K562 (cell line): ENCODE measurements around the gene AKT1.

ENCODE experiments used
- CAMTA2 ChIP-seq: fragments of 250-450 bp; sonication (Bioruptor Pico); conservative IDR thresholded peaks from 2 replicates; pipeline ENCODE4 v1.5.1; 2022
- CBFA2T3 ChIP-seq: fragments of 450-650 bp; IDR thresholded peaks from 2 replicates; pipeline ENCODE4 v1.6.1; 2017
- CCAR2 ChIP-seq: fragments of 200-400 bp; formaldehyde crosslinking; IDR thresholded peaks from 2 replicates; pipeline ENCODE4 v1.6.1; 2017; ENCODE audit warnings: mild to moderate bottlenecking, low read depth, low read length
- CTCF ChIP-seq, 3 experiments: IDR thresholded peaks in 2 of 3; conservative IDR thresholded peaks in 1 of 3; 2 replicates each; pipeline ENCODE4 v1.5.1; 2011 to 2012; ENCODE audit warnings: low read length in 3 of 3, mild to moderate bottlenecking in 3 of 3, control low read depth in 2 of 3, improper control_type of control experiment in 1 of 3, inconsistent platforms in 1 of 3, low read depth in 1 of 3, mixed read lengths in 1 of 3, moderate library complexity in 1 of 3; ENCODE audit not compliant: insufficient read depth in 2 of 3
- ELK3 ChIP-seq: fragments of 450-650 bp; formaldehyde crosslinking; IDR thresholded peaks from 2 replicates; pipeline ENCODE4 v1.4.0; 2020; ENCODE audit warnings: mild to moderate bottlenecking
- JUN ChIP-seq, 2 experiments: sonication (generic) in 1 of 2; formaldehyde crosslinking in 1 of 2; IDR thresholded peaks; 2 replicates each; pipeline versions ENCODE4 v1.6.1 to v1.8.0; 2012 to 2022; ENCODE audit warnings: borderline replicate concordance in 2 of 2, mild to moderate bottlenecking in 2 of 2, improper control_type of control experiment in 1 of 2, low read depth in 1 of 2, low read length in 1 of 2, missing genetic modification reagents in 1 of 2
- JUND ChIP-seq, 2 experiments: IDR thresholded peaks; 2 replicates in 1 of 2; 3 replicates in 1 of 2; pipeline ENCODE4 v1.6.1; 2011; ENCODE audit warnings: borderline replicate concordance in 2 of 2, low read depth in 2 of 2, low read length in 2 of 2, improper control_type of control experiment in 1 of 2, missing biosample characterization in 1 of 2, missing genetic modification characterization in 1 of 2, missing genetic modification reagents in 1 of 2
- POLR2A ChIP-seq: fragments of 450-650 bp; conservative IDR thresholded peaks from 2 replicates; pipeline ENCODE4 v1.6.1; 2016
- SMARCE1 ChIP-seq: fragments of 450-650 bp; IDR thresholded peaks from 2 replicates; pipeline ENCODE4 v1.7.1; 2016; ENCODE audit warnings: mild to moderate bottlenecking
- ZNF140 ChIP-seq: fragments of 250-450 bp; sonication (Bioruptor Pico); IDR thresholded peaks from 2 replicates; pipeline ENCODE4 v1.8.0; 2021; ENCODE audit warnings: moderate library complexity, mild to moderate bottlenecking, inconsistent platforms
- ZNF197 ChIP-seq: fragments of 200-800 bp; sonication (Bioruptor generic); IDR thresholded peaks from 2 replicates; pipeline ENCODE4 v1.6.1; 2016; ENCODE audit warnings: low read depth, missing genetic modification characterization, missing compliant biosample characterization

GRCh38 chr14:104821229-104821945 lies 25.8 kb upstream of the AKT1 start:
- no peak for TF ChIP-seq ZNF197 (CRISPR knock-in tag)
- TF ChIP-seq JUND (IDR thresholded peaks at IDR 0.05; ENCODE audit: borderline replicate concordance, low read depth, low read length): no peak
- no peak for TF ChIP-seq JUND (tag; IDR thresholded peaks at IDR 0.05; ENCODE audit: borderline replicate concordance, low read depth, low read length)
- TF ChIP-seq CCAR2: no peak
- TF ChIP-seq CTCF (IDR thresholded peaks at IDR 0.05 in 2 of 3, conservative IDR thresholded peaks at IDR 0.05 in 1 of 3; ENCODE audit: insufficient read depth in 2 of 3, low read depth in 1 of 3, low read length in 3 of 3): no peak
- TF ChIP-seq CAMTA2 (CRISPR knock-in tag): no peak
- TF ChIP-seq SMARCE1: no peak
- TF ChIP-seq ELK3 (CRISPR knock-in tag): no peak
- TF ChIP-seq CBFA2T3: no peak
- no peak for TF ChIP-seq ZNF140 (CRISPR knock-in tag)
- no peak for TF ChIP-seq POLR2A
- TF ChIP-seq JUN (IDR thresholded peaks at IDR 0.05; ENCODE audit: borderline replicate concordance, low read depth, low read length): no peak
- TF ChIP-seq JUN (CRISPR knock-in tag; IDR thresholded peaks at IDR 0.05; ENCODE audit: borderline replicate concordance): no peak
